ENCODE measurements around the gene NT5DC2.
A peak's percentile ranks its signal among the peaks of the same experiment; 100 is the strongest.

The NT5DC2 gene

GRCh38 chr3:52533623-52534280 is at the start of gene NT5DC2:
TSS of gene NT5DC2 (minus strand) at chr3:52533857. CDS start at chr3:52533737, 120 bp downstream.
- peak; percentile 30 for DNase-seq

- DNase-seq, result no peak
Observed at GRCh38 chr3:52574056-52574965, 40.7 kb upstream of the NT5DC2 start.

DNA sequence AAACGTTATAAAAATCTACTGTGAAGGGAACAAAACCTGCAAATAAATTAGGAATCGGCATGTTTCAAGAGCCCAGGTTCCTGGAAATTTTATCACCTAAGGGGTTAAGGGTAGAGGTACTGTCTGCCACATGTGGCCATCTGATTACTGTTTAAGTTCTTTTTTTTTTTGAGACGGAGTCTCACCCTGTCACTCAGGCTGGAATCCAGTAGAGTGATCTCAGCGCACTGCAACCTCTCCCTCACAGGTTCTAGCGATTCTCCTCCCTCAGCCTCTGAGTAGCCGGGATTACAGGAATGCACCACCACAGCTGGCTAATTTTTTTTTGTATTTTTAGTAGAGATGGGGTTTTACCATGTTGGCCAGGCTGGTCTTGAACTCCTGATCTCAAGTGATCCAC is 38.6 kb upstream of the NT5DC2 start:
- DNase-seq, result no peak

GRCh38 chr3:52570076-52570475 is 36.4 kb upstream of the NT5DC2 start:
- DNase-seq, result no peak

DNA sequence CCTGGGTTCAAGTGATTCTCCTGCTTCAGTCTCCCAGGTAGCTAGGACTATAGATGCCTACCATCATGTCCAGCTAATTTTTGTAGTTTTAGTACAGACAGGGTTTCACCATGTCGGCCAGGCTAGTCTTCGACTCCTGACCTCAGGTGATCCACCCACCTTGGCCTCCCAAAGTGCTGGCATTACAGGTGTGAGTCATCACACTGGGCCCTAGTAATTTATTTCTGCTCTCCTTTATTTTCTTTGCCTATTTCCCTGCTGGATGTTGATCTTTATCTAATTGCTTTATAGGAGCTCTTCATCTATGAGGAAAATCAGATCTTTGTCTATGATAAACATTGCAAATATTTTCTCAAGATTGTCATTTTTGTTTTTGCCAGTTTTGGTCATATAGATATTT is 34.4 kb upstream of the NT5DC2 start:
- DNase-seq, result no peak

DNA sequence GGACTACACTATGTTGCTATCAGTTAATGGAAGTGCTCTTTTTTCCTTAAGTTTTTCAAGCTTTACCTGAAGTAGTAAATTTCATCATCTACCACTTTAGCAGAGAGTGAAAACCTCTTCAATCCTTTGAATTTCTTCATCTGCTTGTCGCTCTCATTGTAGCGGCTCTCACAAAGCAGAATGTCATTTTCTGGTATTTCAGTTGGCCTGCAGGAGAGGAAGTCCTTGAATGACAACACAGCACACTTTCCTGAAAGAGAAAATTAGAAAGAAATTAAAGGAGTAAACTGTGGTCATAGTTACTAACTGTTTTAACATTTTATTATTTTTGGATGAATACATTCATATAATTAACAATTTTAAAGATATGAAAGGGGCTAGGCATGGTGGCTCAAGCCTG is 30.3 kb upstream of the NT5DC2 start:
- DNase-seq, result no peak

GRCh38 chr3:52561028-52561747 is 27.5 kb upstream of the NT5DC2 start:
- no peak for DNase-seq

DNA sequence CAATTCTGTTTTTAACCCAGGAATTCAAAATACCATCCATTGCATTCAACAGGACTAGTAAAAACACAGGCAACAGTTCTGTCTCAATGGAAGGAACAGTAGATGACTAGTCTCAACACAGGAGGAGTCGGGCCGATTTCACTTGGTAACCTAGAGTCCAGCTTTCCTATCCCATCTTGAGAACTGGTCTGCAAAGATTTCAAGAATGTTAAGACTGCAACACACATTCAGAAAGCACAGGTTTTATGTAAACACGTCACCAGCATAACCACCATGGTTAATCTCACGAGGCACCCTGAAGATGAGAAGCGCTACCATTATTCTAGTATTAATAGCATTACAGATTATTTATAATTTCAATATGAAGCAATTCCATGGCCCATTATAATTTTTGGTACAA is 24.8 kb upstream of the NT5DC2 start:
- DNase-seq, result no peak

DNA sequence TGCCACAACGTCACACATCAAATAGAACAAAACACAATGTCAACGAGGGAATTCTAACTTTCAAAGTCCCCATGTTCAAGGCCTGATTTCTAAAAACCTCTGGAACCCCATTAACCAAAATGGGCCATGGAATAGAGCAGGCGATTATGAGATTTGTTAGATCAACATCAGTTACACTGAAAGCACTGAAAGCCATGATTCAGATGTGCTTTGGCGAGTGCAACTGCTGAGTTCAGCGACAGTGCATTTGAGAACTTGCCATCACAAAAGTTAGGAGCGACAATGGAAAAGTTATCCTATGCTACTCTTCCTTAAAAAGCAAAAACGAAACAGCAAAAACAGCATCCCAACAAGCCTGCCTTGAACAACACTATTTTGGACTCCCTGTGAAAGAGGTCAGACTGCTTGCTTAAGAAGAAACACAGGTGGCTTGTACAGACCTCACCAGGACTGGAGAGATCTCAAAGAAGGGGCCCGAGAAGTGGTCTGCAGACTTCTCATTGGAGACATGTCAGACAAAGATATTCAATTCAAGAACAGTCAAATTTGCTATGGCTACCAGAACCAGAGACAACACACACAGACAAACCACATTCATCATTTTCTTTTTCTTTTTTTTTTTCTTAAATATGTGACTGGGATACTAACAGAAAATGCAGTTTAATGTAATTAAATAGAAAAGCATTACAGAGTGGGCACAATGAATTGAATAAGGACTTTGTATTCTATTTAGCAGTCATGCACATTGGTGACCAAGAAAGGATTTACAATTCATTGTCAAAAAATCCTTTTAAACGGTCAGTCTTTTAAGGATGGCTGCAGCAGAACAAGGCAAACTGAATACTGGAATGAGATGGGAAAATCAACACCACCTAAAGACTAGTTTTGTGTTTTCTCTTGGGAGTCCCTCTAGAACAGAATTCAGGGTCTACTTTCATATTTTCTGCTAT is 23.6 kb upstream of the NT5DC2 start:
- no peak for DNase-seq

DNA sequence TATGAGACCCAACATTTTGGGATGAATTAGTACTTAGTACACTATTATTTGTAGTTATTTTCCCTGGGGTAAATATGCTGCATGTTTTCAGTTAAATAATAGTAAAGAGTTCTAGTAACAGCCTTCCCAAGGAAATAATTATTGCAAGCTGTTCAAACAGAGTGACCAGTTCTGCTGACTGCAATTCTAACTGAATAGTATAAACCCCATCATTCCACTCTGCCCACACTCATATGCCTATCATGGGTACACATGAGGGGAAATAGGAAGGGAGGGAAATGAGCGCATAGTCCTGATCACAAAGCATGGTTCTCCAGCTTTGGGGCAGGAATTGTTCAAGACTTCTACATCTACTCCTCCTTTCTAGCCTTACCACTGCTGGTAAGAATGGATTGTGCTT is 21.4 kb upstream of the NT5DC2 start:
- DNase-seq, result no peak

GRCh38 chr3:52554026-52554755 is 20.5 kb upstream of the NT5DC2 start:
- DNase-seq, result no peak

GRCh38 chr3:52552089-52552488 is 18.4 kb upstream of the NT5DC2 start:
- DNase-seq, result no peak

GRCh38 chr3:52551118-52551517 is 17.5 kb upstream of the NT5DC2 start:
- DNase-seq, result no peak

- no peak for DNase-seq
Observed at GRCh38 chr3:52547143-52547542, 13.5 kb upstream of the NT5DC2 start.

- no peak for DNase-seq
Observed at GRCh38 chr3:52546111-52546901, 12.6 kb upstream of the NT5DC2 start.

GRCh38 chr3:52544937-52545336 is 11.3 kb upstream of the NT5DC2 start:
- DNase-seq, result no peak

DNA sequence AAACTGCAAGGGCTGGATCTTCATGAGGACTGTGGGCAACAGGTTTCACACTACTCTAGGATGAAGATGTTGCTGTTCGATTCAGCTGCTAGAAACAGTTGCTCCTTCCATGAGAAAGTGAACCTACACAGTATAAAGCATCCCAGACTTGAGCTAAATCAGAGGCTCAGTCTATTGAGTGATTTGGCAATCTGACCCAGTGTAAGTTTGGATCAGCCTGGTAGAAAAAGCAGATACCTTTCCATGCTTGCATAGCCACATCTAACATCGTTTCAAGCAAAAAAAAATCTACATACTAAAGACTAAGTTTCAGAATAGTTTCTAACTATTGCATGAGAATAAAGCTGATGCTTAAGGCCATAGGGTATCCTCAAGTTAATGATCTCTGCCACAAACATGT is 7.4 kb upstream of the NT5DC2 start:
- no peak for DNase-seq

DNA sequence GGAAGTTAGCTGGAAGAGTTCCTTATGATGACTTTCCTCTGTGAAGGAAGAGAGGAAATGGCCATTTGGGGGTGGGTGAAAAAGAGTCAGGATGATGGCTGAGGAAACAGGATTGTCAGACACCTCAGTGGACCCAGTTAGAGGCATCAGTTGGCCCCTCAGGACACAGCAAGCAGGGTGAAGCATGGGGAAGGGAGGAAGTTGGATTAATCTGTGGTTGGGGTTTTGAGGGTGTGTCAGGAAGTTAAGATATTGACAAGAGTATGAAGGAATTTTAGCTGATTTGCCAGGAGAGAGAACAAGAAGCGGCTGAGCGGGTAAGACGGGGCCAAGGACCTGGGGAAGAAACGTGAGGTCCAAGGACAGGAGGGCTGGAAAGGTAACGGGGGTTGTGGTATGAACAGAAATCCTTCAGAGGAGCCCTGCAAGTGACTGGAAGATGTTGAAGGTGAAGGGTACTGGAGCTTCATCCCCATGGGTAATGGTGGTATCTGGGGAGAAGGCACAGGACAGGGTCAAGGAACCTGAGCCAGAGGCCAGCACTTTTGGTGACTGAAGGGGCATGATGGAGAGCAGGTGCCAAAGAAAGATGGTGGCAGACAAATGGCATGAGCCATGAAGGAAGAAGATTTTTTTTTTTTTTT is 5.5 kb upstream of the NT5DC2 start:
- no peak for DNase-seq

DNA sequence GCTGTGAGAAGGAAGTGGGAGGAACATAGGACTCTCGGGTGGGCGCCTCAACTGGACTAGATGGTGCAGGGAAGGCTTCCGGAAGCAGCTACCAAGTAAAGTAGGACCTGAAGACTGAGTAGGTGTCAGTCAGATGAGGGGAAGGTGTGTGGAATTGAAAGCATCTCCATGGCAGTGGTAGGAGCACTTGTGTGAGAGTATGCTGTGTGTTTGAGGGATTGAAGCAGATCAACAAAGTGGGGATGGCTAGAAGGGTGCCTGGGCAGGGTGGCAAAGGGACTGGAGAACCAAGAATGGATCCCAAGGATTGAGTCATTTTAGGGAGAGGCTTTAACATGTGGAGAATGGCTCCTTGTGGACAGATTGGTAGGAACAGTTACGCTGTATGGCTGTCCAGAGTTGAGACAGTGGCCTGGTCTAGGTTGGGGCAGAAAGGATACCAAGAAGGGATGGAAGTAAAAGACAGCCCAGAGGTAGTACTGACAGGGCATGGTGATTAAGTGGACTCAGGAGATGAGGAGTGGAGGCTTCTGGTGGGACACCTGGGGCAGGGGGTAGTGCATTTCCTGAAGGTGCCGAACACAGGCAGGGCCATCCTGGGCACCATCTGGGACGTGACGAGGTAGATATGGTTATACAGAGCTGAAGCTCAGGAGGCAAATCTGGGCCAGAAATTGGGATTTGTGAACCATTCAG is 4.2 kb upstream of the NT5DC2 start:
- no peak for DNase-seq

GRCh38 chr3:52537165-52537620 is 3.5 kb upstream of the NT5DC2 start:
- DNase-seq, result no peak

All from NCI-H2171 (cell line).